SK-N-MC (cell line): ENCODE measurements around the gene LPXN.

ENCODE experiments used
- DNase-seq: peaks from one replicate; pipeline ENCODE4 v3.0.0-alpha.2; 2011; ENCODE audit warnings: low read depth, low spot score
- H3K27ac ChIP-seq: fragments of 200-600 bp; sonication (generic); 2 replicates; pipeline ENCODE4 v1.5.1; 2016; ENCODE audit warnings: mixed run types
- H3K36me3 ChIP-seq: fragments of 200-600 bp; sonication (generic); 2 replicates; pipeline ENCODE4 v1.6.1; 2017; ENCODE audit warnings: antibody characterized with exemption, low read length, mixed read lengths; ENCODE audit not compliant: insufficient read depth
- H3K4me3 ChIP-seq: fragments of 200-600 bp; sonication (generic); 2 replicates; pipeline ENCODE4 v1.5.1; 2016
- H3K9ac ChIP-seq: fragments of 200-600 bp; sonication (generic); 2 replicates; pipeline ENCODE4 v1.8.0; 2017; ENCODE audit warnings: mixed run types, mixed read lengths; ENCODE audit not compliant: insufficient read length
- H3K9me3 ChIP-seq: fragments of 200-600 bp; sonication (generic); 2 replicates; pipeline ENCODE4 v1.6.1; 2017; ENCODE audit warnings: low read depth, mild to moderate bottlenecking, antibody characterized with exemption, low read length, moderate library complexity, mixed read lengths
- EZH2 ChIP-seq: fragments of 200-600 bp; sonication (generic); IDR thresholded peaks from one replicate; pipeline ENCODE4 v1.6.1; 2017; ENCODE audit warnings: antibody characterized with exemption
- FOXP2 ChIP-seq: optimal IDR thresholded peaks from 2 replicates; pipeline ENCODE3; 2011; ENCODE audit warnings: mild to moderate bottlenecking, moderate library complexity; ENCODE audit not compliant: insufficient read depth; ENCODE audit errors: extremely low read length, control extremely low read depth
- POLR2AphosphoS5 ChIP-seq: IDR thresholded peaks from 2 replicates; pipeline ENCODE4 v1.6.1; 2012; ENCODE audit warnings: mild to moderate bottlenecking, low read depth, low read length, borderline replicate concordance

Gene LPXN

DNA sequence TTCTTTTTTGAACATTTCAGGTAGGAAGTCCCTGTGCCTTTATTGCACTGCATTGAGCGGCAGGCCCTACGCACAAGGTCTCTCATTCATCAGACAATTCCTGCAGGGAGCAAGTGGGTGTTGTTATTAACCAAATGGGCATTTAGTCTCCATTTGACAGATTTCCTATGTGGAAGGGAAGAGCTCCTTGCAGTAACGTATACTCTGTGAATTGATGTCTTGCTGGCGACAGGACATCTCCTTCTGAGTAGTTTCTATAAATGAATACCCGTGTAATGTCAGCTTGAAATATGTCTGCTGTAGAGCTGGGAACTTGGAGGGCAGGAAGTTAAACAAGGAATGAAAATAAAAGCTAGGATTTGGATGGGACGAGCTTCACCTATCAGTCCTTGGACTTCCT is 71.4 kb downstream of the LPXN start:
- Histone ChIP-seq H3K27ac (no peak overlapping the region), H3K9me3 (no peaks in the 10 kb centered on the region), H3K4me3 (no peak overlapping the region), H3K36me3 (no peaks in the 10 kb centered on the region), H3K9ac (no peak overlapping the region)
- TF ChIP-seq EZH2: no peak
- TF ChIP-seq FOXP2: no peak
- no peak for TF ChIP-seq POLR2AphosphoS5
- DNase-seq: no peak

- TF ChIP-seq POLR2AphosphoS5: no peak
- TF ChIP-seq EZH2: no peak
- TF ChIP-seq FOXP2: no peak
- Histone ChIP-seq H3K9ac (no peak overlapping the region), H3K36me3 (no peaks in the 10 kb centered on the region), H3K9me3 (no peaks in the 10 kb centered on the region), H3K4me3 (no peak overlapping the region), H3K27ac (no peak overlapping the region)
- DNase-seq: no peak
Observed at GRCh38 chr11:58503361-58503856, 72.2 kb downstream of the LPXN start.

DNA sequence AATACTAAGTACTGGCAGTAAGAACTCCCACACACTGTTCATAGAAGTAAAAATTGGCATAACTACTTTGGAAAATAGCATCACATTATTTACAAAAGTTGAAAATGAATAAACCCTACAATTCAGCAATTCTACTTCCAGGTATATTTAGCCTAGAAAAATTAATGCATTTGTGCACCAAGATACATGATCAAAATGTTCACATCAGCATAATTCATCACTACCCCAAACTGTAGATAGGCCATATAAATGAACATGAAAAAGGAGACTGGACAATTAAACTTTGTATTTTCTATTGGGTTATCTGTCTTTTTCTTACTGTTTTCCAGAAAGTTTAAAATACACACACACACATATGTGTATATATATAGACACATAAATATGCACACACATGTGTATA is 73.7 kb downstream of the LPXN start:
- no peaks in the 10 kb centered on the region for H3K36me3 ChIP-seq
- H3K9ac ChIP-seq: no peak overlapping the region
- H3K4me3 ChIP-seq: no peak overlapping the region
- DNase-seq: no peak
- no peak overlapping the region for H3K27ac ChIP-seq
- no peaks in the 10 kb centered on the region for H3K9me3 ChIP-seq
- no peak for TF ChIP-seq EZH2
- TF ChIP-seq FOXP2: no peak
- TF ChIP-seq POLR2AphosphoS5: no peak

DNA sequence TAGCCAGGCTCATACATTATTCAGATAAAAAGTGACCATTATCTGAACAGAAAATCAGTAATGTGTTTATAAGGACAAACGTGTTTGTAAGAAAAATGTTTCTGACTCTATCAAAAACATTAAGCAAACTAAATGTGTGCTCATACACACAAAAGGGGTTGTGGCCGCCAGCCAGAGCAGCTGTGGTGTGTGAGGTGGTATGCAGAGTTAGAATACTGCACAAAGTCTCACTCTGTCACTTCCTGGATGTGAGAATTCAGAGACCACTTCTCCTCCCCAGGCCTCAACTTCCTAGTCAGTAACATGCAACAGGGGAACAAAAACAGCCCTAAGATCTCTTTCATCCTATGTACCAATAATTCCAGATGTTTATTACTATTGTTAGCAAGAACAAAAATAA is 77.2 kb downstream of the LPXN start:
- no peaks in the 10 kb centered on the region for H3K36me3 ChIP-seq
- no peak for DNase-seq
- TF ChIP-seq FOXP2 (no peak), EZH2 (no peak), POLR2AphosphoS5 (no peak)
- H3K9ac ChIP-seq: no peak overlapping the region
- no peak overlapping the region for H3K4me3 ChIP-seq
- H3K9me3 ChIP-seq: no peaks in the 10 kb centered on the region
- H3K27ac ChIP-seq: no peak overlapping the region

DNA sequence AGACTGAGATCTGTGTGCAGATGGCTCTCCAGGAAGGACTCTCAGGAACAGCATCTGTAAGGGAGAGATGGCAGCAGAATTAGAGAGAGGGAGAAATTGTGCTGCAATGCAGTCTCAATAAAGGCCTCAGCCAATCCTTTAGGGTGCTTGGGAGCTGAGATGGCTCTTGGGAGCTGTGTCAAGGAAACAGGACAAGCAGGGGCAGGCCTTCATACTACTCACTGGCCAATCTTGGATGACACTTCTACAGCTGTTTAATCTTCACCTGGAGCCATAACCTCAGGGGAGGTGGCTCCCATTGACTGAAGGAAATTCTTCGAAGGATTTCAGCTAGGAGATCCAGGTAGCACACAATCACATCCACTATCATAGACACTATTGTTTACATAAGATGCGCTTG is 77.7 kb downstream of the LPXN start:
- H3K9ac ChIP-seq: no peak overlapping the region

GRCh38 chr11:58495906-58496305 is 79.8 kb downstream of the LPXN start:
- Histone ChIP-seq H3K9ac (no peak overlapping the region), H3K27ac (no peak overlapping the region), H3K4me3 (no peak overlapping the region), H3K9me3 (no peaks in the 10 kb centered on the region), H3K36me3 (no peaks in the 10 kb centered on the region)
- no peak for DNase-seq
- TF ChIP-seq FOXP2: no peak
- no peak for TF ChIP-seq POLR2AphosphoS5
- no peak for TF ChIP-seq EZH2

More for the DNA sequence above, 77.7 kb downstream of the LPXN start:
- Histone ChIP-seq H3K36me3 (no peaks in the 10 kb centered on the region), H3K9me3 (no peaks in the 10 kb centered on the region), H3K4me3 (no peak overlapping the region), H3K27ac (no peak overlapping the region)
- no peak for DNase-seq
- TF ChIP-seq POLR2AphosphoS5 (no peak), FOXP2 (no peak), EZH2 (no peak)

GRCh38 chr11:58494101-58494500 is 81.6 kb downstream of the LPXN start:
- Histone ChIP-seq H3K27ac (no peak overlapping the region), H3K4me3 (no peak overlapping the region), H3K36me3 (no peaks in the 10 kb centered on the region), H3K9ac (no peak overlapping the region), H3K9me3 (no peaks in the 10 kb centered on the region)
- no peak for TF ChIP-seq POLR2AphosphoS5
- no peak for TF ChIP-seq FOXP2
- no peak for TF ChIP-seq EZH2
- DNase-seq: no peak

DNA sequence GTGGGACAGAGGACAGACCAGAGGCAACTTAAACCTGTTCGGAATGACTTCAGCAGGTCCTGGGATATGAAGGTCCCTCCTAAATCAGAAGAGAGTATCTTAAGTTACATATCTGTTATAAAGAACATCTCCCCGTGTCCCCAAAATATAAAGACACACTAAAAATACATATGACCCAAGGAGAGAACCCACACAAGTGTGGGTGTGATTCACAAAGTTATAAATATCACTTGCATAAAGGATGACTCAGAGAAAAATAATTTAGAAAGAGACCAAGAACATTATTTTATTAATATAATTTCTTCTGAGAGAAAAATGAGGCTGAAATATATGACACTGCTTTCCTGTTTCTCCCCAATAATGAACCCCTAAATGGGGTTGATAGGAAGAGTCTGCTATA is 82.0 kb downstream of the LPXN start:
- TF ChIP-seq EZH2: no peak
- no peak for TF ChIP-seq POLR2AphosphoS5
- TF ChIP-seq FOXP2: no peak
- Histone ChIP-seq H3K4me3 (no peak overlapping the region), H3K36me3 (no peaks in the 10 kb centered on the region), H3K9me3 (no peaks in the 10 kb centered on the region), H3K27ac (no peak overlapping the region), H3K9ac (no peak overlapping the region)
- no peak for DNase-seq

- Histone ChIP-seq H3K4me3 (no peak overlapping the region), H3K9ac (no peak overlapping the region), H3K27ac (no peak overlapping the region), H3K36me3 (no peaks in the 10 kb centered on the region), H3K9me3 (no peaks in the 10 kb centered on the region)
- no peak for DNase-seq
- TF ChIP-seq EZH2: no peak
- TF ChIP-seq FOXP2: no peak
- TF ChIP-seq POLR2AphosphoS5: no peak
Observed at GRCh38 chr11:58490827-58491226, 84.8 kb downstream of the LPXN start.
